Breast epithelium (tissue), 3 donors: ENCODE data around the gene PLEKHS1.

ENCODE experiments used
- POLR2A ChIP-seq: fragments of 450-650 bp; IDR thresholded peaks from one replicate; pipeline ENCODE4 v1.6.1; 2016; ENCODE audit warnings: antibody characterized with exemption, mild to moderate bottlenecking, moderate library complexity
- TF ChIP-seq, protein P1 (sequence below), 3 donors: fragments of 450-650 bp; IDR thresholded peaks; one replicate each; pipeline ENCODE4 v1.5.1; 2016 to 2017; ENCODE audit warnings: antibody characterized with exemption in 3 of 3, mild to moderate bottlenecking in 3 of 3, moderate library complexity in 3 of 3

DNA sequence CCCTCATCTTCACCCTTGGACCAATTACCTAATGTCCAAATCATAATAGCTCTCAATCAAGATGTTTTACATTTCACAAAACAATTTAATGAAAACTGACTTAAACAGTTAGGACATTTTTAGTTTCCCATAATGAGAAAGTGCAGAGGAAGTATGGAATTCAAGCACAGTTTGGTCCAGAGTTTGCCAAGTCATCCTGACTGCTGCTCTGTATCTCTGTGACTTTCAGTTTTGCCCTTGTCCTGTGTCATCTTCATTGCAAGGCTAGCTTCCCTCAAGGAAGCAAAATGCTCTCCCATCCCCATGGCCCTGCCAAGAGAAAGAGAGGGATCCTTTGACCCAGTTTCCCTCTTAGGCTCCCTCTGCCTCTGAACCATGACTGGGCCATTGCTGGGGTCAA is 7.9 kb upstream of the PLEKHS1 start:
- no peak for TF ChIP-seq POLR2A
- TF ChIP-seq, protein P1, sequence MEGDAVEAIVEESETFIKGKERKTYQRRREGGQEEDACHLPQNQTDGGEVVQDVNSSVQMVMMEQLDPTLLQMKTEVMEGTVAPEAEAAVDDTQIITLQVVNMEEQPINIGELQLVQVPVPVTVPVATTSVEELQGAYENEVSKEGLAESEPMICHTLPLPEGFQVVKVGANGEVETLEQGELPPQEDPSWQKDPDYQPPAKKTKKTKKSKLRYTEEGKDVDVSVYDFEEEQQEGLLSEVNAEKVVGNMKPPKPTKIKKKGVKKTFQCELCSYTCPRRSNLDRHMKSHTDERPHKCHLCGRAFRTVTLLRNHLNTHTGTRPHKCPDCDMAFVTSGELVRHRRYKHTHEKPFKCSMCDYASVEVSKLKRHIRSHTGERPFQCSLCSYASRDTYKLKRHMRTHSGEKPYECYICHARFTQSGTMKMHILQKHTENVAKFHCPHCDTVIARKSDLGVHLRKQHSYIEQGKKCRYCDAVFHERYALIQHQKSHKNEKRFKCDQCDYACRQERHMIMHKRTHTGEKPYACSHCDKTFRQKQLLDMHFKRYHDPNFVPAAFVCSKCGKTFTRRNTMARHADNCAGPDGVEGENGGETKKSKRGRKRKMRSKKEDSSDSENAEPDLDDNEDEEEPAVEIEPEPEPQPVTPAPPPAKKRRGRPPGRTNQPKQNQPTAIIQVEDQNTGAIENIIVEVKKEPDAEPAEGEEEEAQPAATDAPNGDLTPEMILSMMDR (IDR thresholded peaks at IDR 0.05), result no peak
